WI38 (cell line): ENCODE data around the gene FAM184A.

Experiments used
- H3K4me3 ChIP-seq: 2 replicates; pipeline ENCODE4 v1.5.1; 2011; ENCODE audit warnings: low read depth, mild to moderate bottlenecking, control low read depth, low read length
- TF ChIP-seq, protein P1 (sequence below): IDR thresholded peaks from 2 replicates; pipeline ENCODE4 v1.5.1; 2012; ENCODE audit warnings: low read depth, mild to moderate bottlenecking, control low read depth, low read length

The FAM184A gene

GRCh38 chr6:119076576-119077390, 1.7 kb downstream of the FAM184A start:
- H3K4me3 ChIP-seq, result no peak overlapping the region
- TF ChIP-seq, protein P1, sequence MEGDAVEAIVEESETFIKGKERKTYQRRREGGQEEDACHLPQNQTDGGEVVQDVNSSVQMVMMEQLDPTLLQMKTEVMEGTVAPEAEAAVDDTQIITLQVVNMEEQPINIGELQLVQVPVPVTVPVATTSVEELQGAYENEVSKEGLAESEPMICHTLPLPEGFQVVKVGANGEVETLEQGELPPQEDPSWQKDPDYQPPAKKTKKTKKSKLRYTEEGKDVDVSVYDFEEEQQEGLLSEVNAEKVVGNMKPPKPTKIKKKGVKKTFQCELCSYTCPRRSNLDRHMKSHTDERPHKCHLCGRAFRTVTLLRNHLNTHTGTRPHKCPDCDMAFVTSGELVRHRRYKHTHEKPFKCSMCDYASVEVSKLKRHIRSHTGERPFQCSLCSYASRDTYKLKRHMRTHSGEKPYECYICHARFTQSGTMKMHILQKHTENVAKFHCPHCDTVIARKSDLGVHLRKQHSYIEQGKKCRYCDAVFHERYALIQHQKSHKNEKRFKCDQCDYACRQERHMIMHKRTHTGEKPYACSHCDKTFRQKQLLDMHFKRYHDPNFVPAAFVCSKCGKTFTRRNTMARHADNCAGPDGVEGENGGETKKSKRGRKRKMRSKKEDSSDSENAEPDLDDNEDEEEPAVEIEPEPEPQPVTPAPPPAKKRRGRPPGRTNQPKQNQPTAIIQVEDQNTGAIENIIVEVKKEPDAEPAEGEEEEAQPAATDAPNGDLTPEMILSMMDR, result no peak

GRCh38 chr6:119076173-119076572, 2.3 kb downstream of the FAM184A start:
- no peak overlapping the region for H3K4me3 ChIP-seq
- TF ChIP-seq, protein P1, result no peak

- TF ChIP-seq, protein P1, result no peak
Observed at GRCh38 chr6:119075200-119075981, 3.1 kb downstream of the FAM184A start.

GRCh38 chr6:119073307-119074051, 5.0 kb downstream of the FAM184A start:
- TF ChIP-seq, protein P1, result no peak
- H3K4me3 ChIP-seq, result no peak overlapping the region

More at GRCh38 chr6:119075200-119075981, 3.1 kb downstream of the FAM184A start:
- H3K4me3 ChIP-seq, result no peak overlapping the region

DNA sequence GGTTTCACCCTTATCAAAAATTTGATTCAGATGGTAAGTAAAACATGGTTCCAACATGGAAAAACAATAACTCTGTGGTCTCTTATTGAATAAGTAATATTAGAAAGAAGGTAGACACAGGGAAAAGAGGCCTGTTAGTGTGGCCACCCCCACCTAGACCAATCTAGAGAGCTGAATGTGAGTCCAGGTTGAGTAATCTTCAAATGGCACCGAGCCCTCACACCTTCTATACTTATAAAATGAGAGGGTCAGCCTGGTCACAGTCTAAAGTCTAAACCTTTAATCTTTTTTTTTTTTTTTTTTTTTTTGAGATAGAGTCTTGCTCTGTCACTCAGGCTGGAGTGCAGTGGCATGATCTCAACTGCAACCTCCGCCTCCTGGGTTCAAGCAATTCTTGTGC, 6.9 kb downstream of the FAM184A start:
- TF ChIP-seq, protein P1, result no peak
- H3K4me3 ChIP-seq, result no peak overlapping the region

GRCh38 chr6:119067091-119067490, 11.4 kb downstream of the FAM184A start:
- no peak overlapping the region for H3K4me3 ChIP-seq
- TF ChIP-seq, protein P1, result no peak
